GM19035 (cell line): ENCODE measurements around the gene SECISBP2L.
"Not testable (repeated sequence)": the region's sequence is repeated elsewhere in the genome, so short reads cannot be mapped to it uniquely, and the experiment has no call there.

Source experiments
- ATAC-seq: cut with Tn5 transposase; IDR thresholded peaks from one replicate; pipeline ENCODE4 v1.9.1; 2021; ENCODE audit not compliant: unreplicated experiment

The SECISBP2L gene, protein sequence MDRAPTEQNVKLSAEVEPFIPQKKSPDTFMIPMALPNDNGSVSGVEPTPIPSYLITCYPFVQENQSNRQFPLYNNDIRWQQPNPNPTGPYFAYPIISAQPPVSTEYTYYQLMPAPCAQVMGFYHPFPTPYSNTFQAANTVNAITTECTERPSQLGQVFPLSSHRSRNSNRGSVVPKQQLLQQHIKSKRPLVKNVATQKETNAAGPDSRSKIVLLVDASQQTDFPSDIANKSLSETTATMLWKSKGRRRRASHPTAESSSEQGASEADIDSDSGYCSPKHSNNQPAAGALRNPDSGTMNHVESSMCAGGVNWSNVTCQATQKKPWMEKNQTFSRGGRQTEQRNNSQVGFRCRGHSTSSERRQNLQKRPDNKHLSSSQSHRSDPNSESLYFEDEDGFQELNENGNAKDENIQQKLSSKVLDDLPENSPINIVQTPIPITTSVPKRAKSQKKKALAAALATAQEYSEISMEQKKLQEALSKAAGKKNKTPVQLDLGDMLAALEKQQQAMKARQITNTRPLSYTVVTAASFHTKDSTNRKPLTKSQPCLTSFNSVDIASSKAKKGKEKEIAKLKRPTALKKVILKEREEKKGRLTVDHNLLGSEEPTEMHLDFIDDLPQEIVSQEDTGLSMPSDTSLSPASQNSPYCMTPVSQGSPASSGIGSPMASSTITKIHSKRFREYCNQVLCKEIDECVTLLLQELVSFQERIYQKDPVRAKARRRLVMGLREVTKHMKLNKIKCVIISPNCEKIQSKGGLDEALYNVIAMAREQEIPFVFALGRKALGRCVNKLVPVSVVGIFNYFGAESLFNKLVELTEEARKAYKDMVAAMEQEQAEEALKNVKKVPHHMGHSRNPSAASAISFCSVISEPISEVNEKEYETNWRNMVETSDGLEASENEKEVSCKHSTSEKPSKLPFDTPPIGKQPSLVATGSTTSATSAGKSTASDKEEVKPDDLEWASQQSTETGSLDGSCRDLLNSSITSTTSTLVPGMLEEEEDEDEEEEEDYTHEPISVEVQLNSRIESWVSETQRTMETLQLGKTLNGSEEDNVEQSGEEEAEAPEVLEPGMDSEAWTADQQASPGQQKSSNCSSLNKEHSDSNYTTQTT

DNA sequence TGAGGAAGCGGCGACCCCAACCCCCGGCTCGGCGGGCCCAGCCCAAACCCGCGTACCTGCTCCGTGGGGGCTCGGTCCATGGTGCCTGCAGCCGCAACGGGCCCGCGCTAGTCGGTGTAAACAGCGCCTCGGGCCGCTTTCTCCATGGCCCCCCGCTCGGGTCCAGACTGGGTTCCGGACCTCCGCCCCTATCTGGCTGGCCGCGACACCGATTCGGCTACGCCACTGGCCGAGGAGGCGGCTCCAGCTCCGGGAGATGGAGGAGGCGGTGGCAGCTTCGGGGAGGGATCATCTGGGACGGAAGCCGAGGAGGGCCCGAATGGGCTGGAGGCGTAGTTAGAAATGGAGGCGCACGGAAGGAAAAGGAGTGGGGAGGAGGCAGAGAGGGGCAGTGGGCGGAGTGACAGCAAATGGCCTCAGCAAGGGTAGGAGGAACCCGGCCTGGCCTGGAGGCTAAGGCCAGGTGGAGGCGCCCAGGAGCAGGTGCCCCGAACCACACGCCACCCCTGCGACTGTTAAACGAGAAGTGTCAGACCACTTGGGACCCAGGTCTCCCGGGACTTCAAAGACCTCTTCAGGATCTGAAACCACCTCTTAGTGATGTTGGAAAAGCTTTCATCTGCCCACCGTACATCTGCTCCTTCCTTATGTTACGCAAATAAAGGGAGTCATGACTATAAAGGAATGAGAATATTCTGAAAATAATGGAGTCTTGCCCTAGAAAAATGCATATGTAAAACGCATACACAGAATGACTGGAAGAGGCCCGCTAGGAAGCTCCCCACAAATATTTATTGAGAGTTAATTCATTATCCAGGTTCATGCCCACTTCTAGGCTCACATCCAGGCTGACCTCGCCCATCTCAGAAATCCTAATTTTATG lies at the start of gene SECISBP2L:
Gene SECISBP2L (minus strand): TSS at position 227 of the 883 bp plus-strand sequence. CDS start 147 bp downstream, at position 80.
- peak; percentile 96 for ATAC-seq

DNA sequence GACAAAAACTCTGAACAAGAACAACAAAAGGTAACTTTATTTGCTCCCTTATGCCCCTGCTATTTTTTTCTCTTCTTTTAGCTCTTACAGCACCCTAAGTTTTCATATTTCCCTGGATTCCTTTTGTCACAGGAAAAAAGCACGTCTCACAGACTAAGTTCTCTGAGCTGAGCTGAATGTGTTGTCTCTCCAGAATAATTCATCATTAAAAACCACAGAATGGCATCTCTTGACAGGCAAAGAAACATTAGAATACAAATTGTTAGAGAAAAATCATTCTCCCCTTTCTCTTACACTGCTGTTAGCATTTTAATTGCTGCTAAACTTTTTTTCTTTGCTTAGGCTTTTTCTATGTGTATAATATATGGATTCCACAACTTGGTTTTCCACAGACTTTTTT lies 48.7 kb upstream of the SECISBP2L start:
- ATAC-seq: no peak

DNA sequence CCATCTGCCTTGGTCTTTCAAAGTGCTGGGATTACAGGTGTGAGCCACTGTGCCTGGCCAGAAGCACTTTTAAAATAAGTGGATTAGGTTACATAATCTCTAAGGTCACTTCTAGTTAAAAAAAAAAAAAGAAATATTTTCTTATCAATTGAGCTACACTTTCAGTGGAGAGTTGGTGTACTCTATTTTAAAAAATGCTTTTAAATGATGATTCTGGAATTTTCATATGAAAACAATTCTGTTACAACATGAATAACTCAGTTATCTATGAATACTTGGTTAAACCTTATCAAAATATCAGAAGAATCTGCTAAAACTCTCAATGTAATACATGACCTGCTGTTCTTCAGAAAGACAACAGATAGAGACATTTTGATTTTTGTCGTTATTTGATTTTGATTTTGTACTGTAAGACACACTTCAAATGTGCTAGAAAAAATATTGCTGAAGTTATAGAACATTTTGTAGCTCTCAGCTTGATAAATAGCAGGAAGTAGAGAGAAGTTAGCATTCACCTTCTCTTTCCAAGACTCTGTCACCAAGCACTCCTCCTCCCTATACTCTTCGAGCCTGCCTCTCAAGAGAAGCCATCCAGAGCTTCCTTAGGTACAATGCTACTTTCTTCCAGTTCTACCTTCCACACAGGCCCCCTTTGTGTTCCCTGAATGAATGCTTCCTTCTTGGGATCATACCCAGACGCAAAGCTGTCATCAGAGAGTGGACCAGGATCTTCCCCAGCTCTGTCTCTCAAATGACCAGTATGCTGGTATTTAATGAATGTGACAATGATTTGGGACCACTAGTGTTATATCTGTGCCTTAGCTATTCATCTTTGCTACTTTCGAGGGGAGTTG lies 47.2 kb upstream of the SECISBP2L start:
- no peak for ATAC-seq

DNA sequence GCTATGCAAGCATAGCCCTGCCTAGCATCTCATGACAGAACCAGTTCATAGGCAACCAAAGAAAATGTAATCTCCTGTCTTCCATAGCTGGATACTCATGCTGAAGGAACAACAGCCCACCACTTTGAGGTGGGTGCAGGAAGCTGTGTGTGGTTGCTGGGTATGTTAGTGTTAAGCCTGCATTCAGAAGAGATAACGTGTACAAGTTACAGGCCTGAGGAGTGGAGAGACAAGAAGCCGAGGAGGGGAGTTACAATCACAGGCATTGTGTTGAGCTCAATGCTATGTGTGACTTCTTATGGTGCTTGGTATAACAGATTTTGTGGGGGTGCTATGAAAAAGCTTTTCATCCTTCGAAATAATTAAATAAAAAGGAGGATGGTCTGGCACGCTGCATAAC lies 42.8 kb upstream of the SECISBP2L start:
- no peak for ATAC-seq

DNA sequence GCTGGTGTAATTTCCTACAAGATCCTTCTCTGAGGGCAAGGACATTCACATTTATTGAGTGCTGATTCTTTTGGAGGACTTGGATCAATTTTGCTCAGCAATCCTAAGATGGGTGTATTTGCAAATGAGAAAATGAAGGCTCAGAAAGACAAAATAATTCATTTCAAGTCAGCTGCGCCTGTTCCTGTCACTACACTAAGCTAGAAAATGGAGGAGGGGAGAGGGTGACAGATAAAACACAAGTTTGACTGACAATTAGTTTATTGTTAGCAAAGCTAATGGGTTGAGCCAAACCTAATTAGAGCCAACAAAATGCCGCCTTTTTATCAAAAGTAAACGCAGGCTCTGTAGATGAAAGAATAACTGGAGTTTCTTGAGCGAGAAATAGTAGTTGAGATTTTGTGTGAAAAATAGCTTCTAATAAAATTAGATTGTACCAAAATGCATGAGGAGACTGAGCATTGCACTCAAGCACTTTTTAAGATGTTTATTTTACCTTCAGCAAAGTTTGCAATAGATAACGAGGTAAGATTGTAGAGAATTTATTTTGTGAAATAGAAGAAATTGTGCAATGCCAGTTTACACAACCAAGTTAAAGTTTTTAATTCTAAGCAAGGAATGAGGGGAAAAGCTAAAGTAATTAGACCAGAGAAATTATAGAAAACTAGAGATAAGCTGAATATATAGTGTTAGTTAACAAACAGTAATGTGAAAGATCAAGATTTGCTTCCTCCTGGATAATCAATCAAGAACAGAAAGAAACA lies 39.6 kb upstream of the SECISBP2L start:
- no peak for ATAC-seq

DNA sequence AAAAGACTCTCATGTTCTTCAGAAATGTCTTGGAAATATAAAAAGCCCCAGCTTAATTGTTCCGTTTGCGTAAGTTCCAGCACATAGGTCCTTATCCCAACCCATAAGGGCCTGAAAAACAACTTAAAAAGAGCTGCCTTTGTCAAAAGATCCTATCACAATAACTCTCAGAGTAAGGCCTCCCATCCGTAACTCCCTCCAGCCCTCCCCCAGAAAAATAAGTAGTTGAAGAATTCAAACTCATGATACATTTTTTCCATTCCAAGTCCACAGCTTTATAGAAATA lies 38.0 kb upstream of the SECISBP2L start:
- ATAC-seq: no peak

DNA sequence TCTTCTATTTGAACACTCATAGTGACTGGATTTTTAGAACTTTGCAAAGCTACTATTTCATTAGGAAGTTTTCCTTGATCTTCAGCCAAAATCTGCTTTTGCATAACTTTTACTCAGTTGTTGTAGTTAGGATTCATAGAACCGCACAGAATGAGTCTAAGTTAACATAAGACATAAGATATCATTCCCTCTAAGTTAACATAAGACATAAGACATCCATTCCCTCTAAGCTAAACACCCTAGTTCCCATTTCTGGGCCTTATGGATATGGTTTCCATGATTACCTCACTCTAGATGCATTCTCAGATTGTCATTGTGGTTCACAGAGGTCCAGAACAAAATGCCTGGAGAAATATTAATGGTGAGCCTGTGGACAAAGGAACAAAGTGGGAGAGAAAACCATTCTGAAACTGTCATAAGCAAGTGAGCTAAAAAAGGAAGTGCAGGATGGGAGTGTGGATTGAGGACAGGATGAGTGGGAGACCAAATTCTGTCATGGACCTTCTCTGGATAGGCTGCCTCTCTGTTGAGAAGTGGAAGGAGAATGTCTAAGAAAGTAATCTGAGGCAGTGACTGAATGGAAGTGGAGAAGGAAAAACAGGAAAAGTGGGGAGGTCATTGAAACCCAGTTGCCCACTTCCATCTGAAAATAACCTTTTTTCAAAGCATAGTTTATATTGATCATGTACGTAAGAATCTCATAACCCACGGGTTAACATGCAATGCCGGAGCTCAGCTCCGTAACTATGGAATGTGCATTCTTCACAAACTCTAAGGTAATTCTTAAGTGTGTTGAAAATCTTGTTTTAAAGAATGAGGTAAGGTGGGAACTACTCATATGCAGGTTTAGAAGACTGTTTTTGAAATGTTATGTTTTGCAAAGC lies 37.4 kb upstream of the SECISBP2L start:
- ATAC-seq: no peak

DNA sequence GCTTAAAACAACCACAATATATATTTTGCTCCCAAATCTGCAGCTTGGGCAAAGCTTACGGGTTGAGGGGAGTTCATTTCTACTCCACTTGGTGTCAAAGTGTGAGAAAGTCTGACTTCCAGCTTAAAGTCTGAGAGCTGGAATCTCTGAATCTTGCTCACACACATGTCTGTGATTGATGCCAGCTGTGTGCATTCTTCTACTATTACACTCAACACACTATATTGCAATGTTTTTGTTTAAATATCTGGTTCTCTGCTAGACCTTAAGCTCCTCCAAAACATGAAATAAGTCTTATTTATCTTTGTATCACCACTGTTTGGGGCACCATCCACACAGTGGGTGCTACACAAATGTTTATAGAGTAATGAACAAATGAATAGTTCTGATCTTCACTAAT lies 36.7 kb upstream of the SECISBP2L start:
- ATAC-seq: no peak

DNA sequence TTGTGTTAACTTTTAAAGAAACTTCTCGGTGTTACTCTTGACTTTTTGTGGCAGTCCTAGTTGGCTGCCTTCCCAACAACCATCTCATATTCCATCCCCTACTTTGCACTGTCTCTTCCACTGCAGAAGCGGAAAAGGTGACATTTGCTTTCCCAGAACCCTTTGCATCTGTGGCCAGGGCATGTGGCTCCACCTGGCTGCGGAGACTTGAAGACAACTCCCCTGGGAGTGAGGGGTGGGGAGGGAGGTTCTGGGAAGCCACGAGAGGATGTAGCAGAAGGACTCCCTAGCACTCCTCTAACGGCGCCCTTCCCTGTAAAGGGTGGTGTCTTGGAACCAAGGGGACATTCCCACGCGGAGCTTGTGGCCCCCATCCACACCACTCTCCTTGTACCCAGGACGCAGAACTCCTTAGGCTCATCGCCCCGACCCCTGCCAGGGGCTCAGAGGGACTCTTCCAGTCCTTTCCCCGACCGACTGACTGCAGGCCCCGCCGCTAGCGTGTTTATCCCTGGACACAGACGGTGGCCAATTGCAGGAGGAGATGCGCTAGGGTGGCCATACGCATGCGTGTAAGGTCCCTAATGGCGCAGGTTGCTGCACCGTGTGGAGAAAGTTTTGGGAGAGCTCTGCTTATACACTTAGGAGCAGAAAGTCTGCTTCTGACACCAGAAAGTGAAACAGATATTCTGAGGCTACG lies 33.2 kb upstream of the SECISBP2L start:
- ATAC-seq: no peak

DNA sequence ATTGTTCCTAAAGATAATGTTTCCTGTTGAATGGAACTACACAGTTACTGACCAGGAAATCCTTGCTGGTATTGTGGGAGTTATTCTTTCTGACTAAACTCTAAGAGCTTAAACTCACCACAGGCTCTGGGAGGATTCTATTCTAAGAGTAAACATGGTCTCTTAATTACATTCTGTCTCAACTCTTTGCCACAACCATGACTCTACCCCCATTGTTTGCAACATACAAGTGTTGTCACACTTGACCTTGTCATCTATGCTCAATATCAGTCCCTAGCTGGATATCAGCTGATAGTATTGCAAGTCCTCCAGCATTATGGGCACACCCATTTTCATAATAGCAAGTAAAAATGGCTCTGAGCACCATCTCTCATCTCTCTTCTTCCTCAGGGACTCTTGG lies 29.6 kb upstream of the SECISBP2L start:
- ATAC-seq: no peak

DNA sequence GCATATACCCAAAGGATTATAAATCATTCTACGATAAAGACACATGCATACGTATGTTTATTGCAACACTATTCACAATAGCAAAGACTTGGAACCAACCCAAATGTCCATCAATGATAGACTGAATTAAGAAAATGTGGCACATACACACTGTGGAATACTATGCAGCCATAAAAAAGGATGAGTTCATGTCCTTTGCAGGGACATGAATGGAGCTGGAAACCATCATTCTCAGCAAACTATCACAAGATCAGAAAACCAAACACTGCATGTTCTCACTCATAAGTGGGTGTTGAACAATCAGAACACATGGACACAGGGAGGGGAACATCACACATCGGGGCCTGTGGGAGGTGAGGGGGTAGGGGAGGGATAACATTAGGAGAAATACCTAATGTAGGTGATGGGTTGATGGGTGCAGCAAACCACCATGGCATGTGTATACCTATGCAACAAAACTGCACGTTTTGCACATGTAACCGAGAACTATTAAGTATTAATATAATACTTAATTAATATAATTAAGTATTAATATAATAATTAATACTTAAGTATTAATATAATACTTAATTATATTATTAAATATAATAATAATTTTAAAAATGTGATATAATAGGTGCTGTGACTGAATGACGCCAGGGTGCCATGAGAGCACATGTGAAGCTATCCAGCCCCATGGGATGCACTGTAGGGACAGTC lies 28.5 kb upstream of the SECISBP2L start:
- ATAC-seq: not testable (repeated sequence)

DNA sequence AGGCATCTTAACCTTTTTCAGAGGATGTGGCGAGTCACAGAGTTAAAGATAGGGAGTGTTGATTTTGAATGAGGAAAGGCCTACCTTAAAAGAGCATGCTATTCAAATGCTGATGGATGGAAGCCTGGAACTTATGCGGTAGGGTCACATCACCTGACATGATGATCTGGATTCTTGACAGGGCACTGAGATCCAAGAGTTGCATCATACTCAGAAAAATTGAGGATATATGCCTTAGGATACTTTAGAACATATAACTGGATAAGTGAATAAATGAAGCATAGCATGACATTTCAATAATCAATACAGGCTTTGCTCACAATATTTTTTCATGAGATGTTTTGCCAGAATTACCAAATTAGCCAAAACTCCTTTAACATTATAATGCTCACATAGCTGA lies 20.1 kb upstream of the SECISBP2L start:
- no peak for ATAC-seq

DNA sequence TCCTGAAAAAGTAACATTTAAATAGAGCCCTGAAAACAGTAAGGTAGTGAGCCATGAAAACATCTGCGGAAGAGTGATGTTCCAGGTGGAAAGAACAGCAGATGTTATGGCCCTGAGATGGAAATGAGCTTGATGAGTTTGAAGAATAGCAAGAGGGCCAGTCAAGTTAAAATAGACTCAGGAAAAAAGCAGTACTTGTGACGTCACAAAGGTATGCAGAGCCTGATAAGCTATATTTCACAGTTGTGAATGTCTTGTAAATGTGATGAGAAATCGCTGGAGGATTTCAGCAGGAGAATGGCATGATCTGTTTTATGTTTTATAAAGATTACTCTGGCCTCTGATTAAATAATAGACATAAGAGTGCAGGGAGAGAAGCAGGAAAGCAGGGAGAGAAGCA lies 18.6 kb upstream of the SECISBP2L start:
- ATAC-seq: no peak

DNA sequence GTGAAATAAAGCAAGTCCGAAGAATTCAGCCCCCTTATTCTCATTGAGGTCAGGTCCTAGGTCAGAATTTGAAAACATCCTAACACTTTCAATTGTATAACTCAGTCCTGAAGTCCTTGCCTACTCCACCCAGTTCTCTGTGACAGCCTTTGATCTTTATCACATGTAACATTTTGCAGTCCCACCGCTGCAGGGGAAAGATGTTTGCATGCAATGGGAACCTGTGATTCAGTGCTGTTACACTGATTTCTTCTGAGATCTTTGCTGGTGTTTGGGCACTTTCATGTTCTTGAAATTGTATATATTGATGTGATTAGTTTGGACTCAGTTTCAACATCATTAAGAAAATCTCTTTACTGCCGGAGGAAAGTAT lies 18.0 kb upstream of the SECISBP2L start:
- no peak for ATAC-seq

DNA sequence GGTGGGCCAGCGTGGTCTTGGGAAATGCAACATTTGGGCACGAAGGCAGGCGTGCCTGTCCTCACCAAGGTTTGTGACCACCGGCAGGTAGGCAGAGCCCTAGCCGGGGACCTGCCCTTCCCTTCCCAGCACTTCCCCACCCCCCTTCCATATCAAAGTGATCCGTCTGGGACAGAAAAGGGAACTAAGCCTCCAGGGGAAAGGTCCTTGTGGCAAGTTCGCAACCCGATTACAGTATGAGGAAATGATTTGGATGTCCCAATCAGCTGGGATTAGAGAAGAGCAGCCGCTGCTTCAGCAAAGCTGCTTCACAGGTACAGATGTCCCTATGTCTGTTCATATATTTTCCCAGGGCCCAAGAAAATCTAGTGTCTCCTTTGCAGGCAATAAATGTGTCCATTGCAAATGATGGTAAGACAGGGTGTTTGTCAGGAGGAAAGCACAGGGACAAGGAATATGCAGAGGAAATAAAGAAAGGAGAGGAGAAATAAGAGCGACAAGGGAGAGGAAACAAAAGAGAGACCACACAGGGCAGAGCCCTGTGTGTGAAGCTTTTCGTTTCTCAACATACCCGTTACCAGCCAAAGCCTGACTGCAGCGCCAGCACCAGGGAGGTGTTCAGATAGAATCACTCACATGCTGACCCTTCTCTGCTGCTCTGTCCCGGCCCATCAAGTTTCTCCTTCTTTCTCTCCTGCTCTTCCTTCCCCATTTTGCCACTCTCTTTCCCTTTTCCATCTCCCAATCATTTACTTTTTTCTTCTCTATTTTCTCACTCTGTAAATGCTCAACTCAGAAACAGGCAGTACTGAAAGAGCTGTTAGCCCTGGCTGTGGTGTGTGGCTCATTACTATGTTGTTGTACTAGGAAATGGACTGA lies 17.4 kb upstream of the SECISBP2L start:
- ATAC-seq: no peak

DNA sequence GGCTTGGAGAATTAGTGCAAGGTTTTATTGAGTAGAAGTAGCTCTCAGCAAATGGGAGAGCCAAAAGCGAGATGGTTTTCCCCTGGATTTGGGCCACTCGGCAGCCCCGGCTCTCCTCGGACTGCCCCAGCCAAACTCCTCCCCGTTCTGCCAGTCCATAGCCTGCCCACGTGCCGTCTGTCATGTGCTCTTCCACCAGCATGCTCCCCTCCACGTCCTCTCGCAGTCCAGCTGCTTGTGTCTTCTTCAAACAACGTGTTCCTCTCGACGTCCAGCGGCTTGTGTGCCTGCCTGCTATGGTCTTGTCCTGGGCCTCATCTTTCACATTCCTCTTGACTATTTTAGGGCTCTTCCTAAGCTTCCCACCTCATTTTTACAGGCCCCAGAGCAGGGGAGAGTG lies 16.7 kb upstream of the SECISBP2L start:
- no peak for ATAC-seq
